Natural killer cell (primary cell): ENCODE results near the gene NDUFV3. TPM values are rescaled to one million over a fixed set of nuclear protein-coding genes. Genes with fewer than 3 reads are reported as not detected.

ENCODE experiments used
- ATAC-seq, 3 donors: fragments of 150-1000 bp in 2 of 3; fragments of 200-7000 bp in 1 of 3; cut with Tn5 transposase; 1 replicate in 1 of 3; 2 replicates in 2 of 3; pipeline ENCODE4 v1.10.0; 2021; ENCODE audit warnings: mild to moderate bottlenecking in 2 of 3, moderate library complexity in 2 of 3
- DNase-seq, 2 donors: peaks; one replicate each; pipeline versions ENCODE4 v3.0.0 to v3.0.0-alpha.2; 2013 to 2021; ENCODE audit warnings: mixed read lengths in 1 of 2
- H3K27ac ChIP-seq: one replicate; pipeline ENCODE4 v1.5.1; 2013; ENCODE audit warnings: mild to moderate bottlenecking, low read length
- H3K27me3 ChIP-seq: one replicate; pipeline ENCODE4 v1.6.1; 2013; ENCODE audit warnings: low read length; ENCODE audit not compliant: control insufficient read depth, insufficient read depth
- H3K36me3 ChIP-seq: one replicate; pipeline ENCODE4 v1.6.1; 2013; ENCODE audit warnings: low read length; ENCODE audit not compliant: control insufficient read depth, insufficient read depth
- H3K4me1 ChIP-seq: one replicate; pipeline ENCODE4 v1.6.1; 2013; ENCODE audit warnings: low read length; ENCODE audit not compliant: control insufficient read depth, insufficient read depth
- H3K4me3 ChIP-seq: one replicate; pipeline ENCODE4 v1.5.1; 2013; ENCODE audit warnings: low read length
- H3K9me3 ChIP-seq: one replicate; pipeline ENCODE4 v1.6.1; 2013; ENCODE audit warnings: low read length; ENCODE audit not compliant: control insufficient read depth, insufficient read depth
- H3K27ac Mint-ChIP-seq, 2 donors: one replicate each; pipeline ENCODE4 v1.8.0; 2022; ENCODE audit warnings: mild to moderate bottlenecking in 2 of 2, mixed read lengths in 2 of 2, moderate library complexity in 1 of 2
- H3K27me3 Mint-ChIP-seq, 2 donors: one replicate each; pipeline ENCODE4 v1.8.0; 2022; ENCODE audit warnings: low read depth in 2 of 2, mixed read lengths in 2 of 2
- H3K36me3 Mint-ChIP-seq: one replicate; pipeline ENCODE4 v1.8.0; 2022; ENCODE audit warnings: mixed read lengths
- H3K4me1 Mint-ChIP-seq, 2 donors: one replicate each; pipeline ENCODE4 v1.8.0; 2022; ENCODE audit warnings: mixed read lengths in 2 of 2
- H3K4me3 Mint-ChIP-seq: one replicate; pipeline ENCODE4 v1.8.0; 2022; ENCODE audit warnings: mild to moderate bottlenecking, moderate library complexity, mixed read lengths
- H3K9me3 Mint-ChIP-seq, 2 donors: one replicate each; pipeline ENCODE4 v1.8.0; 2022; ENCODE audit warnings: mixed read lengths in 2 of 2
- CTCF ChIP-seq: fragments of 200-600 bp; IDR thresholded peaks from one replicate; pipeline ENCODE4 v1.8.0; 2022; ENCODE audit warnings: antibody characterized with exemption
- WGBS: methylation state at CpG from one replicate; pipeline ENCODE4 v1.1.7; 2013; ENCODE audit warnings: missing lambda C conversion rate; ENCODE audit not compliant: insufficient coverage; 5-methylcytosine and 5-hydroxymethylcytosine counted together
- intact Hi-C: fragments of 100-400 bp; cut with micrococcal nuclease; formaldehyde crosslinking; loops from one replicate; pipeline ENCODE4 v1.14.2; 2022
- total RNA-seq, 4 donors: library from RNA; stranded (reverse); fragments of 120-200 nt in 1 of 4; gene quantifications; one replicate each; pipeline versions ENCODE4 v1.2.3 to v1.2.4, GENCODE V29; 2013 to 2022

The NDUFV3 gene
- total RNA-seq, 3 donors from 2014 or later (not counting 1 experiment from before 2014, with no cell fraction given), result 21.8 to 25.7 (median 23.9) TPM

GRCh38 chr21:42850866-42851391 lies 42.2 kb upstream of the NDUFV3 start:
- peaks cover 7% of the 10 kb centered on the region for H3K36me3 Mint-ChIP-seq
- H3K27ac Mint-ChIP-seq, result no peak overlapping the region
- no peak overlapping the region for H3K27ac ChIP-seq
- DNase-seq, result peak in 1 of 2 donors; percentile 47
- H3K27me3 Mint-ChIP-seq, result no peaks in the 10 kb centered on the region
- H3K4me3 Mint-ChIP-seq, result no peak overlapping the region
- H3K4me3 ChIP-seq, result no peak overlapping the region
- ATAC-seq, result peak in 2 of 3 donors; percentile 64 to 67
- H3K9me3 ChIP-seq, result no peaks in the 10 kb centered on the region
- no peaks in the 10 kb centered on the region for H3K27me3 ChIP-seq
- WGBS, result 73% methylated on average over 21 of the region's 21 CpGs
- peaks cover 62% of the 10 kb centered on the region for H3K36me3 ChIP-seq
- TF ChIP-seq CTCF, result peak; percentile 29
- H3K4me1 Mint-ChIP-seq, result peaks cover 0 to 4% of the 10 kb centered on the region in 2 donors
- no peaks in the 10 kb centered on the region for H3K9me3 Mint-ChIP-seq
- peaks cover 6% of the 10 kb centered on the region for H3K4me1 ChIP-seq
- intact Hi-C loops, result no loop called here

GRCh38 chr21:42851812-42852665 lies 41.1 kb upstream of the NDUFV3 start:
- Histone ChIP-seq H3K9me3 (no peaks in the 10 kb centered on the region), H3K36me3 (peaks cover 66% of the 10 kb centered on the region), H3K4me1 (peaks cover 6% of the 10 kb centered on the region), H3K27me3 (no peaks in the 10 kb centered on the region), H3K4me3 (no peak overlapping the region), H3K27ac (no peak overlapping the region)
- Mint-ChIP-seq H3K4me1 (peaks cover 0 to 4% of the 10 kb centered on the region in 2 donors), H3K27ac (no peak overlapping the region), H3K4me3 (no peak overlapping the region), H3K27me3 (no peaks in the 10 kb centered on the region), H3K9me3 (no peaks in the 10 kb centered on the region), H3K36me3 (peaks cover 7% of the 10 kb centered on the region)
- DNase-seq, result no peak
- no peak for ATAC-seq
- WGBS, result 85% methylated on average over 19 of the region's 19 CpGs
- no peak for TF ChIP-seq CTCF
- intact Hi-C loops, result no loop called here

GRCh38 chr21:42852925-42853570 lies 40.1 kb upstream of the NDUFV3 start:
- no peak overlapping the region for H3K4me3 ChIP-seq
- H3K27me3 Mint-ChIP-seq, result no peaks in the 10 kb centered on the region
- H3K4me3 Mint-ChIP-seq, result no peak overlapping the region
- H3K9me3 ChIP-seq, result no peaks in the 10 kb centered on the region
- H3K4me1 Mint-ChIP-seq, result peaks cover 0 to 4% of the 10 kb centered on the region in 2 donors
- H3K4me1 ChIP-seq, result peaks cover 6% of the 10 kb centered on the region
- H3K36me3 ChIP-seq, result peaks cover 66% of the 10 kb centered on the region
- DNase-seq (no peak), ATAC-seq (no peak)
- H3K27me3 ChIP-seq, result no peaks in the 10 kb centered on the region
- intact Hi-C loops, result no loop called here
- H3K36me3 Mint-ChIP-seq, result peaks cover 7% of the 10 kb centered on the region
- no peaks in the 10 kb centered on the region for H3K9me3 Mint-ChIP-seq
- H3K27ac ChIP-seq, result no peak overlapping the region
- WGBS, result 98% methylated on average over 20 of the region's 20 CpGs
- no peak overlapping the region for H3K27ac Mint-ChIP-seq
- TF ChIP-seq CTCF, result no peak
